GM21390 (cell line): Measurements from ENCODE around the gene CPZ.
"Not testable (repeated sequence)": the region's sequence is repeated elsewhere in the genome, so short reads cannot be mapped to it uniquely, and the experiment has no call there.

ENCODE experiments used
- ATAC-seq: cut with Tn5 transposase; IDR thresholded peaks from one replicate; pipeline ENCODE4 v1.9.1; 2021; ENCODE audit not compliant: unreplicated experiment

Gene CPZ

GRCh38 chr4:8634773-8635172, 42.2 kb downstream of the CPZ start:
- not testable (repeated sequence) for ATAC-seq

- ATAC-seq: not testable (repeated sequence)
These were observed 43.5 kb downstream of the CPZ start for GRCh38 chr4:8635897-8636554.

GRCh38 chr4:8637456-8637984, 45.0 kb downstream of the CPZ start:
- ATAC-seq: no peak

- no peak for ATAC-seq
These were observed 46.5 kb downstream of the CPZ start for GRCh38 chr4:8639021-8639420.

- ATAC-seq: no peak
These were observed 47.5 kb downstream of the CPZ start for GRCh38 chr4:8639777-8640720.

GRCh38 chr4:8640816-8641215, 48.3 kb downstream of the CPZ start:
- no peak for ATAC-seq

- no peak for ATAC-seq
These were observed 48.7 kb downstream of the CPZ start for GRCh38 chr4:8641256-8641655.

- no peak for ATAC-seq
These were observed 49.5 kb downstream of the CPZ start for GRCh38 chr4:8641931-8642650.

GRCh38 chr4:8642651-8643321, 50.2 kb downstream of the CPZ start:
- ATAC-seq: no peak

GRCh38 chr4:8643441-8643840, 50.9 kb downstream of the CPZ start:
- no peak for ATAC-seq

GRCh38 chr4:8643986-8644385, 51.4 kb downstream of the CPZ start:
- ATAC-seq: no peak

- no peak for ATAC-seq
These were observed 51.9 kb downstream of the CPZ start for GRCh38 chr4:8644461-8644891.

GRCh38 chr4:8644966-8645752, 52.6 kb downstream of the CPZ start:
- no peak for ATAC-seq

- ATAC-seq: no peak
These were observed 53.2 kb downstream of the CPZ start for GRCh38 chr4:8645753-8646124.

GRCh38 chr4:8646296-8647093, 53.9 kb downstream of the CPZ start:
- ATAC-seq: no peak

- ATAC-seq: no peak
These were observed 54.6 kb downstream of the CPZ start for GRCh38 chr4:8647094-8647570.

GRCh38 chr4:8647626-8648025, 55.1 kb downstream of the CPZ start:
- ATAC-seq: no peak

GRCh38 chr4:8648296-8648695, 55.7 kb downstream of the CPZ start:
- ATAC-seq: no peak
